GM12878 (cell line): ENCODE measurements around the gene CHURC1. TPM values are rescaled to one million over a fixed set of nuclear protein-coding genes. Genes with fewer than 3 reads are reported as not detected.

Experiments used
- ATAC-seq: fragments of 200-7000 bp; cut with Tn5 transposase; 3 replicates; pipeline ENCODE4 v1.9.1; 2020; ENCODE audit warnings: mild to moderate bottlenecking, moderate library complexity
- BruUV-seq: library from RNA; stranded (reverse); fragments of 400-500 nt; replicated peaks from 2 replicates; lab custom pipeline; 2021; lab: Mats Ljungman, UMichigan
- CTCF ChIA-PET: fragments of 300-600 bp; sonication (Branson Sonifier 250); formaldehyde crosslinking; extraction: SDS; loops from one replicate; lab custom pipeline; 2021; ENCODE audit warnings: inconsistent platforms; lab: Yijun Ruan, JAX
- POLR2A ChIA-PET: fragments of 350-600 bp; formaldehyde crosslinking; extraction: SDS; loops from one replicate; lab custom pipeline; 2021; ENCODE audit warnings: inconsistent platforms; lab: Charles Lee
- RAD21 ChIA-PET: fragments of 300-600 bp; sonication (Branson Sonifier 250); formaldehyde crosslinking; loops from one replicate; lab custom pipeline; 2023; ENCODE audit warnings: antibody characterized with exemption; ENCODE audit not compliant: unreplicated experiment; lab: Charles Lee
- SMC1A ChIA-PET: fragments of 300-600 bp; sonication (Branson Sonifier 250); formaldehyde crosslinking; loops from one replicate; lab custom pipeline; 2023; ENCODE audit not compliant: unreplicated experiment, uncharacterized antibody; lab: Charles Lee
- DNase-seq: peaks from one replicate; pipeline ENCODE4 v3.0.0-alpha.2; 2011; ENCODE audit warnings: low read depth, low spot score
- FAIRE-seq: peaks from 3 replicates; lab custom pipeline; 2011; peaks lifted over from hg19 to GRCh38; lab: Jason Lieb, UNC
- H2AFZ ChIP-seq: 2 replicates; pipeline ENCODE4 v1.6.0; 2011; ENCODE audit warnings: low read depth, low read length, control low read depth; ENCODE audit not compliant: control insufficient read depth
- H3K27ac ChIP-seq: 2 replicates; pipeline ENCODE4 v1.5.1; 2011; ENCODE audit warnings: control low read depth; ENCODE audit not compliant: control insufficient read depth, insufficient read depth
- H3K27me3 ChIP-seq, 2 experiments: replicated peaks in 1 of 2; 2 replicates each; pipeline versions ENCODE4 v1.6.0 to v1.6.1; 2011; ENCODE audit warnings: low read length in 1 of 2; ENCODE audit not compliant: control insufficient read depth in 2 of 2, insufficient read depth in 2 of 2
- H3K36me3 ChIP-seq, 2 experiments: 2 replicates each; pipeline ENCODE4 v1.5.1; 2011; ENCODE audit warnings: low read length in 1 of 2; ENCODE audit not compliant: control insufficient read depth in 2 of 2, insufficient read depth in 2 of 2
- H3K4me1 ChIP-seq: 2 replicates; pipeline ENCODE4 v1.6.1; 2011; ENCODE audit warnings: mild to moderate bottlenecking, low read length, moderate library complexity, mixed read lengths; ENCODE audit not compliant: control insufficient read depth, insufficient read depth
- H3K4me2 ChIP-seq: 2 replicates; pipeline ENCODE4 v1.6.0; 2011; ENCODE audit warnings: control low read depth; ENCODE audit not compliant: control insufficient read depth, insufficient read depth
- H3K4me3 ChIP-seq: fragments of 200-600 bp; sonication (generic); 2 replicates; pipeline ENCODE4 v1.5.1; 2016
- H3K79me2 ChIP-seq: 2 replicates; pipeline ENCODE4 v1.6.0; 2011; ENCODE audit warnings: low read length; ENCODE audit not compliant: control insufficient read depth, insufficient read depth
- H3K9ac ChIP-seq: 2 replicates; pipeline ENCODE4 v1.8.0; 2011; ENCODE audit warnings: low read length, control low read depth, mixed read lengths; ENCODE audit not compliant: control insufficient read depth, insufficient read depth
- H3K9me3 ChIP-seq: replicated peaks from 3 replicates; pipeline ENCODE4 v1.5.1; 2011; ENCODE audit warnings: mild to moderate bottlenecking, low read length; ENCODE audit not compliant: control insufficient read depth, insufficient read depth
- H4K20me1 ChIP-seq: 2 replicates; pipeline ENCODE4 v1.6.0; 2011; ENCODE audit not compliant: control insufficient read depth, insufficient read depth
- BRCA1 ChIP-seq: IDR thresholded peaks from 2 replicates; pipeline ENCODE4 v1.6.1; 2011; ENCODE audit warnings: low read depth, low read length, improper control_type of control experiment
- CREM ChIP-seq: IDR thresholded peaks from 2 replicates; pipeline ENCODE4 v1.6.1; 2014; ENCODE audit warnings: antibody characterized with exemption, low read depth
- EZH2 ChIP-seq: IDR thresholded peaks from 2 replicates; pipeline ENCODE4 v1.6.1; 2012; ENCODE audit warnings: low read depth, mild to moderate bottlenecking, control low read depth, inconsistent platforms, low read length, borderline replicate concordance; ENCODE audit not compliant: control insufficient read depth
- HCFC1 ChIP-seq: fragments of 150-350 bp; IDR thresholded peaks from 2 replicates; pipeline ENCODE4 v1.6.1; 2014; ENCODE audit warnings: low read length
- IKZF2 ChIP-seq, 2 experiments: fragments of 450-650 bp; IDR thresholded peaks; 2 replicates each; pipeline ENCODE4 v1.6.1; 2017; ENCODE audit warnings: mild to moderate bottlenecking in 2 of 2, moderate library complexity in 2 of 2
- MLLT1 ChIP-seq: fragments of 450-650 bp; IDR thresholded peaks from 2 replicates; pipeline ENCODE4 v1.6.1; 2016; ENCODE audit warnings: mild to moderate bottlenecking
- NFYB ChIP-seq: IDR thresholded peaks from 2 replicates; pipeline ENCODE4 v1.6.1; 2011; ENCODE audit warnings: low read depth, mild to moderate bottlenecking, low read length, improper control_type of control experiment, moderate library complexity; ENCODE audit not compliant: insufficient read depth
- NR2C2 ChIP-seq: IDR thresholded peaks from 2 replicates; pipeline ENCODE4 v1.6.1; 2011; ENCODE audit warnings: borderline replicate concordance, low read depth; ENCODE audit not compliant: control insufficient read depth, insufficient read length
- POLR2A ChIP-seq: IDR thresholded peaks from 2 replicates; pipeline ENCODE4 v1.6.1; 2011; ENCODE audit warnings: low read depth, mild to moderate bottlenecking, low read length
- SIX5 ChIP-seq: IDR thresholded peaks from 2 replicates; pipeline ENCODE4 v1.6.1; 2011; ENCODE audit warnings: mild to moderate bottlenecking, low read depth, low read length, moderate library complexity; ENCODE audit not compliant: severe bottlenecking
- TARDBP ChIP-seq: IDR thresholded peaks from 2 replicates; pipeline ENCODE4 v1.6.1; 2016; ENCODE audit warnings: borderline replicate concordance
- TCF7 ChIP-seq: IDR thresholded peaks from 2 replicates; pipeline ENCODE4 v1.6.1; 2014; ENCODE audit warnings: antibody characterized with exemption, borderline replicate concordance
- WGBS: methylation state at CpG from one replicate; pipeline ENCODE4 v1.1.6; 2016; ENCODE audit warnings: low lambda C conversion rate; ENCODE audit not compliant: insufficient replicate concordance, insufficient coverage; ENCODE audit errors: missing lambda C conversion rate; 5-methylcytosine and 5-hydroxymethylcytosine counted together
- in situ Hi-C: fragments of 300-500 bp; cut with MboI; formaldehyde crosslinking; loops from 9 replicates; pipeline ENCODE4 v1.14.3; 2018; ENCODE audit warnings: mixed read lengths
- intact Hi-C: fragments of 100-400 bp; cut with micrococcal nuclease; formaldehyde crosslinking; loops from one replicate; pipeline ENCODE4 v1.14.2; 2022; ENCODE audit not compliant: unreplicated experiment
- polyA plus RNA-seq, 11 experiments: library from polyadenylated mRNA; depleted of rRNA in 4 of 11; unstranded in 6 of 11; stranded (reverse) in 5 of 11; fragments of >200 nt; fragmentation: Nextera tagmentation in 4 of 11; fragmentation: Illumina TruSeq in 1 of 11; extraction: Ambion mirVana in 4 of 11; extraction: Trizol in 1 of 11; gene quantifications; 1 replicate in 1 of 11; 2 replicates in 10 of 11; pipeline versions ENCODE4 v1.2.1 to v1.2.3, GENCODE V29; 2011 to 2016; ENCODE audit warnings: inconsistent platforms in 2 of 11, missing spikeins in 2 of 11, low read depth in 1 of 11
- total RNA-seq, 4 experiments: library from RNA; depleted of rRNA in 3 of 4; stranded (reverse); fragments of >200 nt in 3 of 4; fragmentation: Illumina TruSeq in 1 of 4; extraction: Trizol in 1 of 4; gene quantifications; 2 replicates each; pipeline versions ENCODE4 v1.2.1 to v1.2.3, GENCODE V29; 2013 to 2021
- TF ChIP-seq, protein P1 (sequence below): IDR thresholded peaks from 2 replicates; pipeline ENCODE4 v1.6.1; 2012; ENCODE audit warnings: mild to moderate bottlenecking, low read depth, low read length

CHURC1 gene
- total and polyA plus RNA-seq, 10 of the 15 experiments (the other 5 are each of a cell fraction or from before 2014, with no cell fraction given): 41.0 to 421 (median 140) TPM

DNA sequence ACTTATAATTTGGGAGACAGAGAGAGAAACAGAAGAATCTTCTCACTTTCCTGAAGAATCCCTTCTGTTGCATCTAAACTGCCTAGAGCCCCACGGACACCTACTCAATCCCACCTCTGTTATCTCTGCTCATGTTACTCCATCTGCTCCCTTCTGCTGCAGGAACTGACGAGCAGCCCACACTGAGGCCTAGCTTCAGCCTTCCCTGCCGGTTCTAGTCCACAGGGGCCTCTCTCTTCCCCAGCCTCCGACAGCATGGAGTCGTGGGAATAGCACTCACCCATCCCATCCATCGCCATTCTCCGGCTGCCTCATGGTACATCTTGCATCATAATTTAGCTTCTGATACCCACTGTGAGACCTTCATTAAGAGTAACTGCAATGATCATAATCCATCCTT, 53.9 kb downstream of the CHURC1 start:
- Histone ChIP-seq H3K36me3 (no peaks in the 10 kb centered on the region), H3K9ac (no peak overlapping the region), H3K79me2 (no peaks in the 10 kb centered on the region), H3K4me3 (no peak overlapping the region), H3K4me2 (no peak overlapping the region), H3K27ac (no peak overlapping the region), H4K20me1 (no peaks in the 10 kb centered on the region)
- BruUV-seq: no TSS peak
- ChIA-PET POLR2A (interaction anchor here (0.5 to 0.6 kb wide), 2 partner anchors 8 to 1594 kb away, joined by 3 to 7 read pairs; no protein-coding TSS in a partner anchor), SMC1A (no interaction called here), CTCF (interaction anchor here (0.8 to 1.4 kb wide), 3 partner anchors 88 to 241 kb away, joined by 3 read pairs; no protein-coding TSS in a partner anchor), RAD21 (no interaction called here)
- no peak for DNase-seq
- WGBS: 83% methylated on average over 7 of the region's 7 CpGs
- FAIRE-seq: no peak
- ATAC-seq: no peak
- TF ChIP-seq, protein P1, sequence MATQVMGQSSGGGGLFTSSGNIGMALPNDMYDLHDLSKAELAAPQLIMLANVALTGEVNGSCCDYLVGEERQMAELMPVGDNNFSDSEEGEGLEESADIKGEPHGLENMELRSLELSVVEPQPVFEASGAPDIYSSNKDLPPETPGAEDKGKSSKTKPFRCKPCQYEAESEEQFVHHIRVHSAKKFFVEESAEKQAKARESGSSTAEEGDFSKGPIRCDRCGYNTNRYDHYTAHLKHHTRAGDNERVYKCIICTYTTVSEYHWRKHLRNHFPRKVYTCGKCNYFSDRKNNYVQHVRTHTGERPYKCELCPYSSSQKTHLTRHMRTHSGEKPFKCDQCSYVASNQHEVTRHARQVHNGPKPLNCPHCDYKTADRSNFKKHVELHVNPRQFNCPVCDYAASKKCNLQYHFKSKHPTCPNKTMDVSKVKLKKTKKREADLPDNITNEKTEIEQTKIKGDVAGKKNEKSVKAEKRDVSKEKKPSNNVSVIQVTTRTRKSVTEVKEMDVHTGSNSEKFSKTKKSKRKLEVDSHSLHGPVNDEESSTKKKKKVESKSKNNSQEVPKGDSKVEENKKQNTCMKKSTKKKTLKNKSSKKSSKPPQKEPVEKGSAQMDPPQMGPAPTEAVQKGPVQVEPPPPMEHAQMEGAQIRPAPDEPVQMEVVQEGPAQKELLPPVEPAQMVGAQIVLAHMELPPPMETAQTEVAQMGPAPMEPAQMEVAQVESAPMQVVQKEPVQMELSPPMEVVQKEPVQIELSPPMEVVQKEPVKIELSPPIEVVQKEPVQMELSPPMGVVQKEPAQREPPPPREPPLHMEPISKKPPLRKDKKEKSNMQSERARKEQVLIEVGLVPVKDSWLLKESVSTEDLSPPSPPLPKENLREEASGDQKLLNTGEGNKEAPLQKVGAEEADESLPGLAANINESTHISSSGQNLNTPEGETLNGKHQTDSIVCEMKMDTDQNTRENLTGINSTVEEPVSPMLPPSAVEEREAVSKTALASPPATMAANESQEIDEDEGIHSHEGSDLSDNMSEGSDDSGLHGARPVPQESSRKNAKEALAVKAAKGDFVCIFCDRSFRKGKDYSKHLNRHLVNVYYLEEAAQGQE: no peak
- TF ChIP-seq SIX5: no peak
- TF ChIP-seq TCF7: no peak
- TF ChIP-seq MLLT1: no peak
- no peak for TF ChIP-seq HCFC1
- no peak for TF ChIP-seq EZH2
- no peak for TF ChIP-seq TARDBP
- TF ChIP-seq BRCA1: no peak
- no peak for TF ChIP-seq CREM
- TF ChIP-seq IKZF2 (IDR thresholded peaks at IDR 0.05): no peak
- no peak for TF ChIP-seq NR2C2
- no peak for TF ChIP-seq NFYB
- TF ChIP-seq POLR2A: no peak
- TF ChIP-seq, all 136 proteins: peak for 0
- in situ Hi-C loops (no loop called here), intact Hi-C loops (no loop called here)
- no peaks in the 10 kb centered on the region for H3K4me1 ChIP-seq
- H2AFZ ChIP-seq: no peak overlapping the region
- H3K9me3 ChIP-seq: no peaks in the 10 kb centered on the region
- peaks cover 2 to 7% of the 10 kb centered on the region in 2 experiments for H3K27me3 ChIP-seq
